Fibroblast of skin of right biceps (primary cell): ENCODE measurements around the gene ODF4.
"Not testable (repeated sequence)": the region's sequence is repeated elsewhere in the genome, so short reads cannot be mapped to it uniquely, and the experiment has no call there.

Experiments used
- DNase-seq: peaks from one replicate; pipeline ENCODE4 v3.0.0-alpha.2; 2013

Gene ODF4

GRCh38 chr17:8369944-8370343 is 30.3 kb downstream of the ODF4 start:
- no peak for DNase-seq

- DNase-seq = no peak
Measured at GRCh38 chr17:8371786-8372185, 32.1 kb downstream of the ODF4 start.

GRCh38 chr17:8372422-8372821 is 32.8 kb downstream of the ODF4 start:
- no peak for DNase-seq

GRCh38 chr17:8373856-8374255 is 34.2 kb downstream of the ODF4 start:
- DNase-seq = not testable (repeated sequence)

DNA sequence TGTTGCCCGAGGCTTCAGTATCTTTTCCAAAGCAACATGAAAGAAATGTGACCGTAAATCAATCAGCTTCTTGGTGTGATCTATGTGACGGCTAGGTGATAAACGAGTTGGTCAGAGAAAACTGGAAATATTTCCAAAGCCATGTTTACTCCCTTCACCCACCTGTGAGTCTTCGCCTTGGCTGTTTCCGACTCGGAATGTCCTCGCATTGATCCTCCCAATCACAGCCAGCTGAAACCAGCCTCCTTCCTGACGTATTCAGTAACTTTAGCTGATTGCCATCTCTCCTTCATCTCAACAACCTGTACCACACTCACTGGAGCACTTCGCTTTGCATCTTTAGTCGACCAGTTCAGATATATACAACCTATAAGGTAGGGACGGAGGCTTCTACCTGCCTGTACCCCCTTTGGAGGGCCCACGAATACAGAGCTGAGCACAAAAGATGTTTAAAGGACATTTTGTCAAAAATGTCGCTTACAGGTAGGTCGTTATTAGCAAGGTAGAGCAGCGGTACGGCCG is 36.2 kb downstream of the ODF4 start:
- DNase-seq = no peak

GRCh38 chr17:8376271-8377067 is 36.8 kb downstream of the ODF4 start, which contains the start of gene KRABD2:
Gene KRABD2 (minus strand): TSS chr17:8376704.
- DNase-seq = peak; percentile 84

- no peak for DNase-seq
Measured at GRCh38 chr17:8377422-8377821, 37.8 kb downstream of the ODF4 start.

DNA sequence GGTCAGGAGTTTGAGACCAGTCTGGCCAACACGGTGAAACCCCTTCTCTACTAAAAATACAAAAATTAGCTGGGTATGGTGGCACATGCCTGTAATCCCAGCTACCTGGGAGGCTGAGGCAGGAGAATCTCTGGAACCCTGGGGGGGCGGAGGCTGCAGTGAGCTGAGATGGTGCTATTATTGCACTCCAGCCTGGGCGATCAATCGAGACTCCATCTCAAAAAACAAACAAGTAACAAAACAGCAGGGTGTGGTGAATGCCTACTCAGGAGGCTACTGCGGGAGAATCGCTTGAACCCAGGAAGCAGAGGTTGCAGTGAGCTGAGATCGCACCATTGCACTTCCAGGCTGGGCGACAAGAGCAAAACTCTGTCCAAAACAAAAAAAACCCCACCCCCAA is 38.5 kb downstream of the ODF4 start:
- DNase-seq = not testable (repeated sequence)

- DNase-seq = no peak
Measured at GRCh38 chr17:8380049-8380448, 40.4 kb downstream of the ODF4 start.

DNA sequence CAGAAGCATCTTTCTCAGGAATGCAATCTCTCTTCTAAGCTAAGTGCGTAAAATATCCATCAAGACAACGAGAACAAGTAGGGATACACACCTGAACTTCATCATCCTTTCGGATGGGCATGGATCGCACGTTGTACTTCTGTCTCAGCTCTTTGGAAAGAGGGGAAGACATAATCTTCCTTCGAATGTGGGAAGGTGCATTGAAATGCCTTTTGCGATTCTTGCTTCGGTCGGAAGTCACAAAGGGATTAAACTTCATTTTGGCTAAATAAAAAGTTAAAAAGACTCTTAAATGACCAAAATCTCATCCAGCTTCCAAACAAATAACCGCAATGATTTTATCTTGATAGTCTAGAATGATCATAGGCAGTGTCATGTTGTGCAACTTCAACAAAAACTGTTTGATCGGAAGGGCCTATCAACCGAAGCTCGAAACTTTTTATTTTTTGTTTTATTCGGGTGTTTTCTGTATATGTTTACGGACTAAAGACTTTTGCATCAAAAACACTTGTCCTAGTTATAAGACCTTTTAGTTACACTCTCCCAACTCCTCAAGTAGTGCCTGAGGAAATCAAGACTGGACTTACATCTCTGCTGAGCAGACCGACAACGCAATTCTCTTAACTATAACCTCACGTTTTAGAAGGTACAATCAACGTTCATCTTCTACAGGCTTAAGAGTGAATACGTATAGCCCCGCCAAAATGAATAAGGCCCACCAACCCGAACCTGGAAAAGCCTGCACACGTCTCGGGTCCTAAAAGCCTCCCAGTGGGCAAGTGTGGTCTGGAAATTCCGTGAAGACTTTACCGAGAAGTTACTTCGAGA is 42.6 kb downstream of the ODF4 start:
- no peak for DNase-seq

GRCh38 chr17:8382880-8383142 is 43.2 kb downstream of the ODF4 start:
- no peak for DNase-seq

- DNase-seq = peak; percentile 99
Measured at GRCh38 chr17:8383143-8383822, 43.6 kb downstream of the ODF4 start, which contains the start of gene RPL26. Gene RPL26 (minus strand): TSS chr17:8383193. CDS start chr17:8382310, 883 bp downstream.

- peak; percentile 97 for DNase-seq
Measured at GRCh38 chr17:8384801-8385378, 45.2 kb downstream of the ODF4 start.

GRCh38 chr17:8386841-8387240 is 47.2 kb downstream of the ODF4 start:
- no peak for DNase-seq

DNA sequence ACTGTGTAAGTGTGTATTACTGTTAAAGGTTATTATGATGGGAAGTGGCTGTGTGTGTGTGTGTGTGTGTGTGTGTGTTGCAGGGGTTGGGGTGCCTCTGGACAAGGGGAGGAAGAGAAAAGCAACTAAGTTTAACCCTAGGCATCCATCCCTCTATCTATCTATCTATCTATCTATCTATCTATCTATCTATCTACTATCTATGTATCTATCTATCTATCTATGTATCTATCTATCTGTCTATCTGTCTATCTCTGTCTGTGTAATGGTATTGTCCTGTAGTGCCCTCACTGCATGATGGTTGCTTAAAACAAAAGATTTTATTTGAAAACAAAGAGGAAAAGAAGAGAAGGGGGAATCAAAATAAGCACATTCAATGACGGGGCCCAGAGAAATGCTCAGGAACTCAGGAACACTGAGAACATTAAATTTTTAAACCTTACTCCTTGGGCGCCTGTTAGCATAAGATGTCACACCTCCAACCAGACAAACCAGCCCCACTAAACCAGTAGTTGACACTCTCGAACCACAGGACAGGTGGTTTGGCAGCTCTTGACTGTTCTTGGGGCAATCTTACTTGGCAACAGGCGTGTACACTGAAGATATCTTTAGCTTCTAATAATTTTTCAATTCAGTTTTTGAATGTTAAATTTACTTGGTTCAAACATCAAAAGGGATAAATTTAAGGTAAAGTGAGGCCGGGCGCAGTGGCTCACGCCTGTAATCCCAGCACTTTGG is 48.4 kb downstream of the ODF4 start:
- DNase-seq = no peak

GRCh38 chr17:8391711-8392110 is 52.1 kb downstream of the ODF4 start:
- peak; percentile 31 for DNase-seq

DNA sequence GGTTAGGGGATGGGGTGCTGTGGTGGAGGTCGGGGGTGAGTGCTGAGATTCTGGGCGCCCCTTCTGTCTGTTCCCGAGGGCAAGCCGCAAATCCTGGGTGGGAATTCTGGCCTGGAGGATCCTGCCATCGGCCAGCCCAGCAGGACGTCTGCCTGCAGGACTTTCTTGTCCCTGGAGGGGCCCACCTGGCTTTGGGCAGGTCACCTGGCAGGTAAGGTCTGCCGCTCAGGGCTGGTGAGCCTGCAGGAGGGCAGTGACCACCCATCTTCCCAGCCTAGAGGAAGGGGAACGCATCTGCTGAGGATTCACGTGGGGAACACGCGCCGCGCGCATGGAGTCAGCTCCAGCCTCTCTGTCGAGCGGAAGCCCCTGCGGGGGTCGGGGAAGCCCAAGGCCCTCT is 52.6 kb downstream of the ODF4 start:
- DNase-seq = no peak

- no peak for DNase-seq
Measured at GRCh38 chr17:8392674-8393469, 53.2 kb downstream of the ODF4 start.

DNA sequence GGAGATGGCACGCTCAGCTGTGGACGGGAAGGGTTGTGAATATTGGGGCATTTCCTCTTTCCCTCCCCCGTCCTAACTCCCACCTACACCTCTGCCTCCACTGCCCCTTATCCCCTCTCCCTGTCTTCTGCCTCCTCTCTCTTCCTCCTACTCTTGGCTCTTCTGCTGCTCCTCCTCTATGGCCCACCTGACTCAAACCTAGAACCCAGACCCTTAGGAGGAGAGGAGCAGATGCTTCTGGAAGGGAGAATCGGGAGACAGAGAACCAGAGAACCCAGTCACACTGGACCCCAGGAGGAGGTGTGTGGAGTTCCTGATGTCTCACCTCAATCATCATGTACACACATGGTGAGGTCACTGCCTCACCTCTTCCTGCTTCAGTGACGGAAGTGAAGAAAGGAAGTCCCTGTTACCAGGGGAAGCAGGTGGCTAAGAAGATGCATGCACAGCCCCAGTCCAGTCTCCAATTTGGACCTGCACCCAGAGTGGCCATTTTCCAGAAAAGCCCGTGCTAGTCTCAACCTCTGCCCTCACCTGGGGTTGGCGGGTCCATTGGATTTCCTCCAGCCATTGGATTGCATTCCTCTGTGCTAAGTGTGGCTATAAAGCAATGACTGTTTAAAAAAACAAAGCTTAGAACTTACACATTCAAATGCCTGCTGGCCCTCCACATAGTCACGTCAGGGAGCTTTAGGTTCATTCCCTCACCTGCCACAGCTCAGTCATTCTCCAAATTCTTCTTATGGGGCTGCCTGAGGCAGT is 54.0 kb downstream of the ODF4 start:
- DNase-seq = no peak

GRCh38 chr17:8394497-8394896 is 54.9 kb downstream of the ODF4 start:
- DNase-seq = not testable (repeated sequence)
